Measurements from ENCODE around the gene CNTNAP5. TPM values are rescaled to one million over a fixed set of nuclear protein-coding genes. Genes with fewer than 3 reads are reported as not detected.

Gene CNTNAP5
- total and polyA plus RNA-seq, 2 donors from 2014 or later: 0.50 TPM; not detected in 1

DNA sequence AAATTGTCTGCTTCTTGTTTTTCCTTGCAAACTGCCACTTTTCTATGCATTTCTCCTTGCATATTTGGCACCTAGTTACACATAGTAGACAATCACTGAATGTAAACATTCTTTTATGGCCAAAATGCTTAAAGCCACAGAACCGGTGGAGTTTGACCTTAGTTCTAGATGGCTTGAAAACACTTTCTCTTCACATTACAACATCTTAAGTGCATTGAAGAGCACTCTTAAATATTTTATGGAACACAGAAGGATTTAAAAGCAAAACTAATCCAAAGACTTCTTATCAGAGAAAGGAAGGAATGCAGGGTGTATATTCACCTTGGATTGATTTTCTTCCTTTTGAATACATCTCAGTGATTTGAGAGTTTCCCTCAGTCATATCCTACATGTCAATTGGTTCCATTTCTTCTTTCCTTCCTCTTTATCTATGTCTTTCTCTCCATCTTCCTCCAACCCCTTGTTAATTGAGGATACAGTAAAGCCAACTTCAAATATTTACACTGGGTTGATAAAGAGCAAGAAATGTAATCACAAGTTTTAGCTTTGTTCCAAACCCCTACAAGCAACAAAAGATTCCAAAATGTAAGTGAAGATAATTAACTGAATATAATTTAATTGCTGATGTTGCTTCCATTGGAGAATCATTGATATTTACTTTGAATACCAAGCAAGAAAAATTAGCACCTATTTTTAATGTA lies 548.0 kb downstream of the CNTNAP5 start:
- FAIRE-seq (no peak), DNase-seq (no peak)
- Histone ChIP-seq H3K9ac (ENCODE audit: low read length in 3 of 3) (no peak overlapping the region), H3K27ac (ENCODE audit: low read depth in 2 of 2, low read length in 2 of 2) (no peak overlapping the region), H3K36me3 (ENCODE audit: control insufficient read depth in 2 of 3, insufficient read depth in 3 of 3, low read length in 3 of 3) (no peaks in the 10 kb centered on the region), H3K9me3 (ENCODE audit: control insufficient read depth in 2 of 3, insufficient read depth in 1 of 3, low read length in 3 of 3) (no peaks in the 10 kb centered on the region), H3K4me3 (ENCODE audit: low read length in 3 of 3) (no peak overlapping the region), H3K4me1 (ENCODE audit: control insufficient read depth in 2 of 3, insufficient read depth in 2 of 3, low read depth in 1 of 3, low read length in 3 of 3) (no peaks in the 10 kb centered on the region), H3K27me3 (ENCODE audit: control insufficient read depth, insufficient read depth, low read length) (no peaks in the 10 kb centered on the region)
- TF ChIP-seq, protein P1, sequence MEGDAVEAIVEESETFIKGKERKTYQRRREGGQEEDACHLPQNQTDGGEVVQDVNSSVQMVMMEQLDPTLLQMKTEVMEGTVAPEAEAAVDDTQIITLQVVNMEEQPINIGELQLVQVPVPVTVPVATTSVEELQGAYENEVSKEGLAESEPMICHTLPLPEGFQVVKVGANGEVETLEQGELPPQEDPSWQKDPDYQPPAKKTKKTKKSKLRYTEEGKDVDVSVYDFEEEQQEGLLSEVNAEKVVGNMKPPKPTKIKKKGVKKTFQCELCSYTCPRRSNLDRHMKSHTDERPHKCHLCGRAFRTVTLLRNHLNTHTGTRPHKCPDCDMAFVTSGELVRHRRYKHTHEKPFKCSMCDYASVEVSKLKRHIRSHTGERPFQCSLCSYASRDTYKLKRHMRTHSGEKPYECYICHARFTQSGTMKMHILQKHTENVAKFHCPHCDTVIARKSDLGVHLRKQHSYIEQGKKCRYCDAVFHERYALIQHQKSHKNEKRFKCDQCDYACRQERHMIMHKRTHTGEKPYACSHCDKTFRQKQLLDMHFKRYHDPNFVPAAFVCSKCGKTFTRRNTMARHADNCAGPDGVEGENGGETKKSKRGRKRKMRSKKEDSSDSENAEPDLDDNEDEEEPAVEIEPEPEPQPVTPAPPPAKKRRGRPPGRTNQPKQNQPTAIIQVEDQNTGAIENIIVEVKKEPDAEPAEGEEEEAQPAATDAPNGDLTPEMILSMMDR (IDR thresholded peaks at IDR 0.05; ENCODE audit: borderline replicate concordance, extremely low read depth, insufficient read depth): no peak
- intact Hi-C loops (cut with DNase I): no loop called here

GRCh38 chr2:124575497-124575896 lies 550.4 kb downstream of the CNTNAP5 start:
- no peaks in the 10 kb centered on the region for H3K36me3 ChIP-seq (ENCODE audit: control insufficient read depth in 2 of 3, insufficient read depth in 3 of 3, low read length in 3 of 3)
- intact Hi-C loops (cut with DNase I): no loop called here
- H3K4me3 ChIP-seq (ENCODE audit: low read length in 3 of 3): no peak overlapping the region
- no peaks in the 10 kb centered on the region for H3K27me3 ChIP-seq (ENCODE audit: control insufficient read depth, insufficient read depth, low read length)
- H3K4me1 ChIP-seq (ENCODE audit: control insufficient read depth in 2 of 3, insufficient read depth in 2 of 3, low read depth in 1 of 3, low read length in 3 of 3): no peaks in the 10 kb centered on the region
- H3K9me3 ChIP-seq (ENCODE audit: control insufficient read depth in 2 of 3, insufficient read depth in 1 of 3, low read length in 3 of 3): no peaks in the 10 kb centered on the region
- no peak for FAIRE-seq
- H3K9ac ChIP-seq (ENCODE audit: low read length in 3 of 3): no peak overlapping the region
- TF ChIP-seq, protein P1 (IDR thresholded peaks at IDR 0.05; ENCODE audit: borderline replicate concordance, extremely low read depth, insufficient read depth): no peak
- H3K27ac ChIP-seq (ENCODE audit: low read depth in 2 of 2, low read length in 2 of 2): no peak overlapping the region
- no peak for DNase-seq

GRCh38 chr2:124580263-124580662 lies 555.2 kb downstream of the CNTNAP5 start:
- H3K9ac ChIP-seq (ENCODE audit: low read length in 3 of 3): no peak overlapping the region
- no peaks in the 10 kb centered on the region for H3K9me3 ChIP-seq (ENCODE audit: control insufficient read depth in 2 of 3, insufficient read depth in 1 of 3, low read length in 3 of 3)
- no peaks in the 10 kb centered on the region for H3K36me3 ChIP-seq (ENCODE audit: control insufficient read depth in 2 of 3, insufficient read depth in 3 of 3, low read length in 3 of 3)
- TF ChIP-seq, protein P1 (IDR thresholded peaks at IDR 0.05; ENCODE audit: borderline replicate concordance, extremely low read depth, insufficient read depth): no peak
- intact Hi-C loops (cut with DNase I): no loop called here
- DNase-seq: no peak
- FAIRE-seq: no peak
- H3K27me3 ChIP-seq (ENCODE audit: control insufficient read depth, insufficient read depth, low read length): no peaks in the 10 kb centered on the region
- H3K27ac ChIP-seq (ENCODE audit: low read depth in 2 of 2, low read length in 2 of 2): no peak overlapping the region
- no peaks in the 10 kb centered on the region for H3K4me1 ChIP-seq (ENCODE audit: control insufficient read depth in 2 of 3, insufficient read depth in 2 of 3, low read depth in 1 of 3, low read length in 3 of 3)
- no peak overlapping the region for H3K4me3 ChIP-seq (ENCODE audit: low read length in 3 of 3)
